Measurements from ENCODE around the gene BCAS1.

BCAS1 gene

GRCh38 chr20:53901497-53902096 lies 168.8 kb downstream of the BCAS1 start:
- Histone ChIP-seq H3K4me2 (ENCODE audit: low read length) (no peak overlapping the region), H3K27me3 (ENCODE audit: insufficient read depth, low read length) (no peaks in the 10 kb centered on the region), H3K79me2 (ENCODE audit: insufficient read depth, low read length) (no peaks in the 10 kb centered on the region), H3K36me3 (ENCODE audit: insufficient read depth, low read length) (no peaks in the 10 kb centered on the region), H3K27ac (ENCODE audit: low read depth, low read length, poor library complexity, severe bottlenecking) (peak overlapping the region; percentile 94), H3K9me2 (ENCODE audit: low read depth, low read length) (no peaks in the 10 kb centered on the region), H3F3A (ENCODE audit: insufficient read depth, low read length) (no peaks in the 10 kb centered on the region), H2AFZ (ENCODE audit: low read length) (no peak overlapping the region), H3K4me1 (ENCODE audit: insufficient read depth, low read length, severe bottlenecking) (peaks cover 73% of the 10 kb centered on the region), H3K9me3 (ENCODE audit: low read length) (no peaks in the 10 kb centered on the region), H4K20me1 (ENCODE audit: insufficient read depth, low read length) (no peaks in the 10 kb centered on the region), H3K4me3 (ENCODE audit: low read depth, low read length, poor library complexity, severe bottlenecking) (no peak overlapping the region), H3K9ac (ENCODE audit: low read length) (no peak overlapping the region)
- no peak for TF ChIP-seq EZH2 (IDR thresholded peaks at IDR 0.05; ENCODE audit: borderline replicate concordance, low read length)
- TF ChIP-seq CTCF (IDR thresholded peaks at IDR 0.05; ENCODE audit: low read length): no peak

- H2AFZ ChIP-seq (ENCODE audit: low read length): peak overlapping the region; percentile 6; the same call in 1 of the 2 replicates
- H3K4me3 ChIP-seq (ENCODE audit: low read depth, low read length, poor library complexity, severe bottlenecking): no peak overlapping the region
- peak overlapping the region; percentile 2; the same call in 1 of the 2 replicates for H3K9ac ChIP-seq (ENCODE audit: low read length)
- H3K27me3 ChIP-seq (ENCODE audit: insufficient read depth, low read length): no peaks in the 10 kb centered on the region
- no peaks in the 10 kb centered on the region for H3K36me3 ChIP-seq (ENCODE audit: insufficient read depth, low read length)
- H3F3A ChIP-seq (ENCODE audit: insufficient read depth, low read length): no peaks in the 10 kb centered on the region
- H3K4me1 ChIP-seq (ENCODE audit: insufficient read depth, low read length, severe bottlenecking): peaks cover 73% of the 10 kb centered on the region
- no peaks in the 10 kb centered on the region for H3K9me2 ChIP-seq (ENCODE audit: low read depth, low read length)
- no peaks in the 10 kb centered on the region for H4K20me1 ChIP-seq (ENCODE audit: insufficient read depth, low read length)
- H3K79me2 ChIP-seq (ENCODE audit: insufficient read depth, low read length): no peaks in the 10 kb centered on the region
- H3K4me2 ChIP-seq (ENCODE audit: low read length): peak overlapping the region; percentile 3; the same call in 1 of the 2 replicates
- H3K27ac ChIP-seq (ENCODE audit: low read depth, low read length, poor library complexity, severe bottlenecking): peak overlapping the region; percentile 94
- no peaks in the 10 kb centered on the region for H3K9me3 ChIP-seq (ENCODE audit: low read length)
- TF ChIP-seq EZH2 (IDR thresholded peaks at IDR 0.05; ENCODE audit: borderline replicate concordance, low read length): no peak
- TF ChIP-seq CTCF (IDR thresholded peaks at IDR 0.05; ENCODE audit: low read length): no peak
Measured at GRCh38 chr20:53901064-53901463, 169.3 kb downstream of the BCAS1 start.

- TF ChIP-seq CTCF (IDR thresholded peaks at IDR 0.05; ENCODE audit: low read length) (no peak), EZH2 (IDR thresholded peaks at IDR 0.05; ENCODE audit: borderline replicate concordance, low read length) (no peak)
- peak overlapping the region; percentile 3; the same call in 1 of the 2 replicates for H3K4me2 ChIP-seq (ENCODE audit: low read length)
- no peaks in the 10 kb centered on the region for H3K9me2 ChIP-seq (ENCODE audit: low read depth, low read length)
- H3K36me3 ChIP-seq (ENCODE audit: insufficient read depth, low read length): no peaks in the 10 kb centered on the region
- H4K20me1 ChIP-seq (ENCODE audit: insufficient read depth, low read length): no peaks in the 10 kb centered on the region
- H3F3A ChIP-seq (ENCODE audit: insufficient read depth, low read length): no peaks in the 10 kb centered on the region
- peaks cover 73% of the 10 kb centered on the region for H3K4me1 ChIP-seq (ENCODE audit: insufficient read depth, low read length, severe bottlenecking)
- no peaks in the 10 kb centered on the region for H3K79me2 ChIP-seq (ENCODE audit: insufficient read depth, low read length)
- no peak overlapping the region for H2AFZ ChIP-seq (ENCODE audit: low read length)
- no peaks in the 10 kb centered on the region for H3K9me3 ChIP-seq (ENCODE audit: low read length)
- H3K9ac ChIP-seq (ENCODE audit: low read length): no peak overlapping the region; the same call in 1 of the 2 replicates
- peak overlapping the region; percentile 94 for H3K27ac ChIP-seq (ENCODE audit: low read depth, low read length, poor library complexity, severe bottlenecking)
- no peaks in the 10 kb centered on the region for H3K27me3 ChIP-seq (ENCODE audit: insufficient read depth, low read length)
- no peak overlapping the region for H3K4me3 ChIP-seq (ENCODE audit: low read depth, low read length, poor library complexity, severe bottlenecking)
Measured at GRCh38 chr20:53900380-53900999, 169.9 kb downstream of the BCAS1 start.
